HG02938 (cell line): ENCODE results near the gene RNH1.

Experiments
- ATAC-seq: cut with Tn5 transposase; IDR thresholded peaks from one replicate; pipeline ENCODE4 v1.9.1; 2021; ENCODE audit warnings: mild to moderate bottlenecking, moderate library complexity; ENCODE audit not compliant: unreplicated experiment

RNH1 gene

DNA sequence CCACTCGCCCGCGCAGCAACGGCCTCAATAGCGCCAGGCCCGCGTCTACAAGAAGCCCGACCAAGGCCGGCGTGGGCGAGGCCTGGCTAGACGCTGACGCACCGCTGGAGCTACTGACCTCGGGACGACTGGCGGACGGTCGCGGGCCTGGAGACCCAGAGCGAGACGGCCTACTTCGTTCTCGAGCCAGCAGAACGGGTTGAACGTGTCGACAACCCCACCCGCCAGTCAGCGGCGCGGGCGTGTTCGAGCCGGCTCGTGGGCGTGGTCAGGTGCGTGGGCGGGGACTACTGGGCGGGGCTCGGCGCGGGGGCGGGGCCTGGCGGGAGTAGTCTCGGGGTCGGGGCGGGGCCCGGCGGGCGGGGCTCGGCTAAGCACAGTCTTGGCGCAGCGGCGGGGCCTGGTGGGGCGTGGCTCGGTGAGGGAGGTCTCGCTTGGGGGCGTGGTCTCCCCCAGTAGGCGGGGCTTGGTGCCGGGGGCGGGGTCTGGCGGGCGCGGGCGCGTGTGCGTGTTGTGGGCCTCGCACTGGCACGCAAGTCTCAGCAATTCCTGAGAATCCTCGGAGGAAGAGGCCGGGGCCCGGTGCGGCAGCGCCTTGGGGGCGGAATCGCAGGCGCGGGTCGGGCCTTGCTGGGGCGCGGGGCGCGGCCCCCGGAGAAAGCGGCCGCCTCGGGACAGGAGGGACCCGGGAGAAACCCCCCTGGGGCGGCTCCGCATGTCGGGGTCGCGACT is at the start of gene RNH1:
TSS of gene RNH1 (minus strand) at position 248 of the 732 bp plus-strand sequence. CDS start 5,080 bp downstream, outside the sequence.
- peak; percentile 32 for ATAC-seq

DNA sequence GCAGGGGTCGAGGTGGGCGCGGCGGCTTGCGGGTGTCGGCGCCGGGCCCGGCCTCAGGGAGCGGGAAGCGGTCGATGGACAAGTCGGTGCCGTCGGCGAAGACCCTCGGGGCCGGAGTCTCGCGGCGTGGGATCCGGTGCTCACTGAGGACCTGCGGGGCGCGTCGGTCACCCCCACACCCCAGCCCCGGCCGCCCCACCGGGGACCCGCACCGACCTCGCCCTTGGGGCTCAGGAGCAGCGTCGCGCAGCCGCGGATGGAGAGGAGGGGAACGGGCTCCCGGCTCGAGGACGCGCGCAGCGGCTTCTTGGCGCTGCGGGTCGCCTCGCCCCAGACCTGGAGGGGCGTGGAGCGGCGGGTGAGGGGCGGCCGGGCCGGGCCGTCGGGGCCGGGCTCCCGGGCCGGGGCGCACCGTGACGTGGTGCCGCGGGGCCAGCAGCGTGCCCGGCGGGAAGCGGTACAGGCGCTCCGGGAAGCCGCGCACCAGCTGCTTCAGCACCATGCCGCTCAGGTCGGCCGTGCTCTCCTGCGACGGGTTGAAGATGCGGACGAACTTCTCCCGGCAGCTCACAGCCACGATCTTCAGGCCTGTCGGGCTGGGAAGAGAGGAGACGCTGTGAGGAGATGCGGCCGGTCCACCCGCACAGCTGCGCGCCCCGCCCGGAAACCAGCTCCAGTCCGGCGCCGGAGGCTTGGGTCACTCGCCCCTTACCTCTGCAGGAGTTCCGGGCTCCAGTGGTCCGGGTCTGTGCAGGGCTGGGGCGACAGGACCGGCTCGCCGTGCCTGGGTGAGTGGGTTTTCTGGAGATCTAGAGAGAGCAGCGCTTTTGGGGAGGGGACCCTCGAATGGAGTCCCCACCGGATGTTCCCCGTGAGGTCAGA is 49.0 kb upstream of the RNH1 start:
- ATAC-seq: no peak

DNA sequence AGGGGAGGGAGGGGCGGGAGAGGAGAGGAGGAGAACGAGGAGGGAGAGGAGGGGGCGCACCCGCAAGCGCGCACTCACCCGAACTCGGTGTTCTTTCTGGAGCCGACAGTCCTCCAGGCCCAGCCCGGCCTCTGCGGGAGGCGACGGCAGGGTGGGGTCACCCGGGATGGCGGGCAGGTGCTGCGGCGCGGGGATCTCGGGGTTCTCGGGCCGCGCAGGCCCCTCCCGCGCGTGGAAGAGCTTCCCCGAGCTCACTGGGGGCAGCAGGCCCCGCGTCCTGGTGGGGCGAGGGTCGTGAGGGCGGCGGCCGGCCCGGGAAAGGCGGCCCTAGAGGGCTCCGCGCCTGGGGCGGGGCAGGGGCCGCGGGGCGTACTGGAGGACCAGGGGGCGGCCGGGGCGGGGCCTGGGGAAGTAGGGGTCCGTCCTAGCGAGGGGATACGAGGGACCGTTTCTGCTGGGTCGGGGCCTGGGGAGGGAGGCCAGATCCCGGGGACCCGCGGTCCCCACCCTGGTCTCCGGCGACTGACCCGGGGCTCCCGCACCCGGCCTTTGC is 48.3 kb upstream of the RNH1 start:
- ATAC-seq: no peak

DNA sequence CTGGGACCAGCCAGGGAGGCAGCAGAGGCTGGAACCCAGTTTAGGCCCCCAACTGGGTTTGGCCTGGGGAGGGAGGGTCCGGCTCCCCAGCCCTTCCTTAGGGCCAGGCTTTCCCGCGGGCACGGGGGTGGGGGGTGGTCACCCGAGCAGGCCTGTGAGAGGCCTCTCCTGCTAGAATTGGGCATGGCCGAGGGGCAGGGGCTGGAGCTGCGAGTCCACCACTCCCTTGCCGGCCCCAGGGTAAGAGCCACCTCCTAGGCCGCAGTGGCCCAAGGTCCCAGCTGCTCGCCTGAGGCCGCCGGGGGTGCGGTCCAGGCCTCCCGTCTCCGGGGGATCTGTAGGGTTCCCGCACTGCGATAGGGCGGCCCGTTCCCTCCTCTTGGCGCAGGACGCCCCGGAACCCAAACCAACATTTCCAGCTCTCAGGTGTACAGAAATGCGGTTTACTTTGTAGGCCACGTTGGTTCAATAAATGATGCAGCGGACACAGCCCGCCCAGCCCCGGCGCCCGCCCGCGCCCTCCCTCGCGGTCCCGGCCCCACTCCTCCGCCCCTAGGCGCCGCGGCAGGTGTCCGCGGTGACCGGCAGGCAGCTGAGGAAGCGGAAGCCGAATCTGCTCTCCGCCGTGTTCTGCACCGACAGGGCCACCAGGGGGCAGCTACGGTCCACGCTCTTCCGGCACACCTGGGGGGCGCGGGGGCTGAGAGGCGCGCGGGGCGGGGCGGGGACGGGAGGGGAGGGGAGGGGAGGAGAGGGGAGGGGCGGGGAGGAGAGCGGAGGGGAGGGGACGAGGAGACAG is 47.6 kb upstream of the RNH1 start:
- peak; percentile 44 for ATAC-seq

DNA sequence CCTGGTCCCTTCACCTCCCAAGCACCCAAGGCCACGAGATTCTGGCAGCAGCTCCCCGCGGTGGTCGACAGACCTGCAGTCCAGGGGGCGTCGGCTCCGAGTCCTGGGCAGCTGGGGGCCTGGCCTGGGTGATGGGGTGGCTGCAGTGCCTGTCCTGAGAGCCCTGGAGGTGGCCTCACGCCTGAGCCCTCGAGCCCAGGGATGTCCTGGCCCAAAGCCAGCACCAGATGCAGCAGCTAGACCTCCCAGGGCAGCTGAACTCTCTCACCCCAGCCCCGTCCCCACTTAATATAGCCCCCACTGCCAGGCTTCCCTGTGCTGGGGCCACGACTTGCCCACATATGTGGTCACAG is 46.9 kb upstream of the RNH1 start:
- ATAC-seq: no peak

DNA sequence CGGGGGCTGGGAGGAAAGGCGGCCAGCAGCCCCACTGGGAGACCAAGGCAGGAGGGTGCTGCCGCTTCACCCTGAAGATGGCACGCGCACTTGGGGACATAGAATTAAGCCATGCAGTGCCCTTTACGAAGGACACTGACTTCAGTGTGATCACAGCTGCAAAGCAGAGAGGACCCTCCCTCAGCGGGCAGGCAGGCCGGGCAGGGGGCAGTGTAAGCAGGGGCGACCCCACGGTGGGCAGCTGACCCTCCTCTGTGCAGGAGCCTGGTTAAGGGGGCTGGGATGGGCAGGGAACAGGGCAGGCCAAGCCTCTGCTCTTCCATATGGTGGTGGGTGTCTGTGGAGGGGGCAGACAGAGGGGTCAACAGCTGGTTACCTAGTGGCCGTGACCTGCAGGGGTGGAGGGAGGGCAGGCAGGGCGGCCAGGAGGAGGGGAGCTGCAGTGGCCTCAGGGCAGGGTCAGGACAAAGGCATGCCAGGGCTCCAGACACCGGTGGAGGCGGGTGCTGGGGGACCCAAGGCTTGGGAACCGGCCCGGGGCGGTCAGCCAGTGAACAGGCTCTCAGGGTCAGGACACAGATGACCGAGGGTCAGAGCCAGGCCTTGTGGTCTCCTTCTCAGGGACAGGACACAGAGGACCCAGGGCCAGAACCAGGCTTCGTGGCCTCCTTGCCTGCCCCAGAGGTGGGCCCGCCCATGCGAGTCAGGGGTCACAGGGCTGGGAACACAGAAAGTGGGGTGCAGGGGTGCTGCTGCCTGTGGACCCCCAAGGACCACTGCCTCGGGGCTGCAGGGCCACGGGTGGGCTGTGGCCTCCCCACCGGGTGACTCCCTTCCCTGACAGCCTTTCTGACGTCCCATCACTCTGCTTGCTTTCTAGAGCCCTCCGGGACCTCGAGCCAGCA is 46.3 kb upstream of the RNH1 start:
- ATAC-seq: no peak

DNA sequence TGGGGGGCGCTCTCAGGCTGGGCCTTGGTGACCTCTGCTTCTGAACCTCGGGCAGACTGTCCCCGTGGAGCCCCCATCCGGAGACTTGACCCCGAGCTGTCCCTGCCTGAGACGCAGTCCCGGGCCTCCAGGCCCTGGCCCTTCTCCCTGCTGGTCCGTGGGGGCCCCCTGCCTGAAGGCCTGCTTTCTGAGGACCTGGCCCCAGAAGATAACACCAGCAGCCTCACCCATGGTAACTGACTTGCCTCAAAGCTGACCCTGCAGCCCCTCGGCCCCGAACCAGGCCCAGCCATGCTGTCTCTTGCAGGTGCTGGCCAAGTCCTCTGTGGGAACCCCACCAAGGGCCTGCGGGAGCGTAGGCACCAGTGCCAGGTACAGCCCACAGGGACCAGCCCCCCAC is 44.6 kb upstream of the RNH1 start:
- no peak for ATAC-seq

DNA sequence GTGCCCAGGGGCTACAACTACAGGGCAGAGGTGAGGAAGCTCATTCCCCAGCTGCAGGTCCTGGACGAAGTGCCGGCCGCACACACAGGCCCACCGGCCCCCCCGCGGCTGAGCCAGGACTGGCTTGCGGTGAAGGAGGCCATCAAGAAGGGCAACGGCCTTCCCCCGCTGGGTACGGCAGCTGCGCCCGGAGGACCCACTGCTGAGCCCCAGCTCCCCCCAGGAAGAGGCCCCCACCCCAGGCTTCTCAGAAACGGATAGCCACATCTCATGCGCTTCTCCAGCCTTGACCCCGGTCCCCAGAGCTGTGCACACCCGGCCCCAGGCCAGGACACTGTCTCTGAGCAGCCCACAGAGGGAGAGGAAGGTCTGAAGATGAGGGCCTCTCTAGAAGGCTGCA is 44.1 kb upstream of the RNH1 start:
- no peak for ATAC-seq

DNA sequence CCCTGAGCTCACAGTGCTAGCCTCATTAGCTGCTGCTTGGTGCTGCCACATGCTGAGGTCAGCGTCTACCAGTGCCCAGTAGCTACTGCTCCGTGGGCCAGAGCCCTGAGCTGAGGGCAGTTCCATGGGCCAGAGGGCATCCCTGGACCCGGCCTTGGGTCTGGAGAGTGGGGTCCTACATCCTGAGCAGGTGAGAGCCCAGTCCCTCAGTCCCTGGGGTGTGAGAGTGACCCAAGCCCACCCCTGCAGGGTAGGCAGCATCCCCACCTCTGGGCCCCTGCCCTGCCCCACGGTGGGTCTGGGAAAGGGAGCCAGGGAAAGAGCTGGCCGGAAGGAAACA is 43.7 kb upstream of the RNH1 start:
- no peak for ATAC-seq

DNA sequence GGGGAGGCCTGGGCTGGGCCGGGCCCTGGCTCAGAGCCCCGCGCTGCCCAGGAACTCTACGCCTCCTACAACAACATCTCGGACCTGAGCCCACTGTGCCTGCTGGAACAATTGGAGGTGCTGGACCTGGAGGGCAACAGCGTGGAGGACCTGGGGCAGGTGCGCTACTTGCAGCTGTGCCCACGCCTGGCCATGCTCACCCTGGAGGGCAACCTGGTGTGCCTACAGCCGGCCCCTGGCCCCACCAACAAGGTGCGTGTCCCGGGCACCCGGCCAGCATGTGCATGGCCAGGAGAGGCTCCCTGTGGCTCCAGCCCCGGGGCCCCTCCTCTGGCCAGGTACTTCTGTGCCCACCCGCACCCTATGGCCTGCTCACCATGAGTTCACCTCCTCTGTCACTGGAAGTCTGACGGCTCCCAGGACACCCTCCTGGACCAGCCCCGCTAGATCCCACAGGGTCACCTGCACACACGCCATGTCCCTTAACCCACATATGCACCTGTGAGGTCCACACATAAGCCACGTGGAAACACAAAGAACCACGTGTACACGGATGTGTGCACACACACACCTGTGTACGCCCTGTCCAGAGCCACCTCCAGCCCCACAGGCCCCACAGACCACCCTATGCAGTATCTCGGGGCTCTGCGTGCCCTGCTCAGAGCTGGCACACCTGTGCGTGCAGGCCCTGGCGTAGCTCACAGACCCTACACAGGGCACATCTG is 43.1 kb upstream of the RNH1 start:
- ATAC-seq: no peak

DNA sequence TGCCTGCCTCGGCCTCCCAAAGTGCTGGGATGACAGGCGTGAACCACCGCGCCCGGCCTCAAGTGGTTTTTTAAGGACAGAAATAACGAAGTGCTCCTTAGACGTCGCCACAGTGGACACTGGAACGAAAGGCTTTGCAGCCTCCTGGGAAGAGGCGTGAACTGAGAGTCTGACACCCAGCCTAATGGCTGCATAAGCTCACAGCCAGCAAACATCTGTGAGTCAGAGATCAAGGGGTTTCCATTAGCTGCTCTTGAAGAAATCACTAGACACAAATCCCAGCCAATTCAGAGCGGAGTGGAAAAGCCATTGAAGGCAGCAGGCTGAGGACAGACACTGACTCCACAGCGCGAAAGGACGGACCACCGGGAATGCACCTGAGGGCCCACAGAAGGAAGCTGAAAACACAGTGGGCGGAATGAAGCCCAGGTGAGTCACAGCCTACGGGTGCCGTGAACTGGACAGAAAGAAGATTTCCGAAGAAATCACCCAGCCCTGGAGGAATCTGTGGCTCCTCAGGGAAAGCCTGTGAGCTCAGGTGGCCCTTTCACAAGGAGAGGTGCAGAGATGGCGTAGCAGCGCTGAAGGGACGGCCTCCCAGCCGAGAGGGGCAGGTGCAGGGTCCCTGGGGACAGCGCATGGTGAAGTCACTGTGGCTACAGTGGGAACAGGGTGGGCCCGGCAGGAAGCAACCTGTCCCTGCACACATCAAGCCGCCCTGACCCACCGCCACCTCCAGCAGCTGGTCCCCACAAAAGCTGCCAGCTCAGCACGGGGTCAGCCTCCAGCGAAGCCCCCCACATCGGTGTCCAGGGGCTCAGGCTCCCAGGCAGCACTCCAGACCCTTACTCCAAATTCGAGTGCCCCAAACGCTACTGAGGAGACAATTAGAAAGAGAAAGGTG is 41.9 kb upstream of the RNH1 start:
- ATAC-seq: no peak

DNA sequence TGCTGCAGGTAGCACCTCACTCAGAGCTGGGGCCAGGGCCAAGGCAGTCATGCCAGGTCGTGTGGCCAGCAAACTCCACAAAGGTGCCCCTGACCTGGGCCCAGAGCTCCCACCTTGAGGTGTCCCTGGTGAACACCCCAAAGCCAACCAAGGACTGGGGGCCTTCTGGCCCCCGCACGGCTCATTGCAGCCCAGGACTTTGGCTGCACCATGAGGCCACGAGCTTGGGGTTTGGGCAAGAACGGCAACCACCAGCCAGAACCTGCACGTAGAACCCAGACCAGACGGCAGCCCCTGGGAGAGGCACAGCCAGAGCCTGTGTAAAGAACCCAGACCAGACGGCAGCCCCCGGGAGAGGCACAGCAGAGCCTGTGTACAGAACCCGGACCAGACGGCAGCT is 38.1 kb upstream of the RNH1 start:
- ATAC-seq: no peak

DNA sequence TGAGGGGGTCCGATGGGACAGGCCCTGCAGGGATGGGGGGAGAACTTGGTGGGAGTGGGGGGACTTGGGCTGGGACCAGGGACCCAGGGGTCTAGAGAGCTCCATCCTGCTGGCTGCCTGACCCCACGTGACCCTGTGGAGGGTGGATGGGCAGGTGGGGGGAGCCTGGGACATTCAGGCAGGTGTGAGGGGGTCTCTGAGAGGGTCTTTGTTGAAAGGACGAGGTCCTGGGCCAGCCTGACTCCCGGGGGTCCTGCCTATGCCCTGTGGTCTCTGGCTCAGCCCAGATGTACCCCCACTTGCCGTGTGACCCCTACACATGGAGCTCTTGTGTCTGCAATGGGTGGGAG is 37.8 kb upstream of the RNH1 start:
- ATAC-seq: no peak

DNA sequence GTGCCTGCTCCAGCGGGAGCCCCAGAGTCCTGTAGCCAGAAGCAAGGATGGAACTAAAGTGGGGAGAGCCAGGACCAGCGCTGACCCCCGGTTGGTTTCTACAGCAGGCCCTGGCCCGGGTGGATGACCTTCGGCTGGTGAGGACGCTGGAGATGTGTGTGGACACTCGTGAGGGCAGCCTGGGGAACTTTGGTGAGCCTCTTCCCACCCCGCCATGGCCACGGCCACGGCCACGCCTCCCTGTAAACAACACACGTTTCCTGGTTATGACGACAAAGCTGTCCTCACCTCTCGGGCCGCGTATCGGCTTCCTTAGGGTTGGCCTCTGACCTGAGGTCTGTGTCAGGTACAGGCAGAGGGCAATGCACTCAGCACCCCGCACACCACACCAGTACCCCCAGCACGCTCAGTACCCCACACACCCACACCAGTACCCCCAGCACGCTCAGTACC is 34.4 kb upstream of the RNH1 start:
- ATAC-seq: no peak

DNA sequence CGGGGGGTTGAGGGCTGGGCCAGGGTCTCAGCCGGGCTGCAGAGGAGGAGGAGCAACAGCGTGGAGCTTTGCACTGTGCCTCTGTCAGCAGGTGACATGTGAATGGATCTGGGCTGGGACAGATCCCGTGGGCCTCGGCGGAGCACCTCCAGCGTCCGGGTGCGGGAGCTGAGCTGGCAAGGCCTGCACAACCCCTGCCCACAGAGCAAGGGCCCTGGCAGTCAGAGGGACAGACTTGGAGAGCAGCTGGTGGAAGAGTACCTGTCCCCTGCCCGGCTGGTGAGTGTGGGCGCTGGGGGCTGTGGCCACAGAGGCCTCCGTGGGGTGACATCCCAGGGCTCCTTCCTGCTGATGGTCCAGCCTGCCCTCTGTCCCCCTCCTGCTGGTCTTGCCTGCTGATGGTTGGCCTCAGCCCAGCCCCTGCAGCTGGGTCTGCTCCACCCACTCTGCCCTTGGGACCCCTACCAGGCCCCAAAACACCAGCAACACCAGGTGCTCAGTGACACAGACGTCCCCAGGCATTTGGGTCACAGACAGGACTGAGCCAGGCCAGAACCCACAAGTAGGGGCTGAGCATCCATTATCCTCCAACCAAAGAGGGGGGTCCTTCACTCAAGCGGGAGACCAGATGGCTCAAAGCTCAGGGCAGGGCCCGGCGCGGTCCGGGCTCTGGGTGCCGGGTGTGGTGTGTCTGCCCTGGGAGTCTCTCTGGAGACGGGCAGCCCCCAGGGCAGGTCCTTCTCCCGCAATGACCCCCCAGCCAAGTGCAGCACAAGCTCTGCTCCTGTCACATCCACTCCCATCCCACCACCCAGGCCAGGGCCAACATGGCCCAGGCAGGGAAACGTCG is 33.8 kb upstream of the RNH1 start:
- no peak for ATAC-seq

DNA sequence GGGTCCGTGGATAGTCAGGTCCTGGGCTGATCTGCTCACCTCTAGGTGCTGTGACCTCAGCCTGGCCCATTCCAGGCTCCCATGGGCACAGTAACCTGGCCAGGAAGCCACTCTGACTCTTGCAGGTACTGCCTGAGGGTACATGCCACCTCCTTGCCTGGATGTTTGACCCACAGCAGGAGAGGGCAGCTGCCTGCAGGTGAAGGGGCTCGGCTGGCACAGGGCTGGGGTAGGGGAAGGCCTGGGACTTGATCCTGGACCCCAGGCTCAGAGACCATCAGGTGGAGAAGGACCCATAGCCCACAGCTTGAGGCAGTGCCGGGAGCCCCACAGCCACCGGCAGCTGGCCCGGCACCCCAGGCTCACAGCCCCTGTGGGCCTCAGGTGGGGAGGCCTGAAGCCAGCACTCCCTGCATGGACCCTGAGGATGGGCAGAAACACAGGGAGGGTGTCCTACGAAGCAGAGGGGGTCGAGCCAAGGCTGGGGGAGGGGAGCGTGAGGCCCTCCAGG is 33.0 kb upstream of the RNH1 start:
- no peak for ATAC-seq

DNA sequence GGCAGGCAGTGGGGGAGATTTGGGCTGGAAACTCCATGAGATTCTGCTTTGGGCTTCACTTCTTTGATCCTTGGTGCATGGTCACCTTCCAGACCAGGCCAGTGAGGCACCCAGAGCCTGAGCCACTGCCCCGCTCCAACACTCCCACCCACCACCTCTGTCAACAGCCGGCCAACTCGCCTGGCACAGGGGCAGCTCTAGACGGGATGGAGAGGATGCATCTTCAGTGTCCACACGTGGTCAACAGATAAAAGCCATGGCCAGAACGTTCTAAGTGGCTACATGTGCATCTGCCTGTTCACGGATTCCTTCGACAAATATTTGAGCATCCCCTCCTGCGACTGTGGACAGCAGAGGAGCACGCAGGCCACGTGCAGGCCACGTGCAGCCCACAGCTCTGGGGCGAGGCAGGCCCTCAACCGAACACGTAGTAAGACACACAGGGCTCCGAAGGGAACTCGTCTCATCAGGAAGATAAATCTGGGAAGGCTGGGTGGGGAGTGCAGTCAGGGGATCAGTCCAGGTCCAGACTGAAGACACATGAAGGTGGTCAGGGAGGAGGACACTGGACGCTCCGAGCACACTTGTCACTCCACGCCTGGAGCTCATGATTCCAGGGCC is 31.5 kb upstream of the RNH1 start:
- ATAC-seq: no peak
